ENCODE data around the gene ARHGEF28.

Gene ARHGEF28

DNA sequence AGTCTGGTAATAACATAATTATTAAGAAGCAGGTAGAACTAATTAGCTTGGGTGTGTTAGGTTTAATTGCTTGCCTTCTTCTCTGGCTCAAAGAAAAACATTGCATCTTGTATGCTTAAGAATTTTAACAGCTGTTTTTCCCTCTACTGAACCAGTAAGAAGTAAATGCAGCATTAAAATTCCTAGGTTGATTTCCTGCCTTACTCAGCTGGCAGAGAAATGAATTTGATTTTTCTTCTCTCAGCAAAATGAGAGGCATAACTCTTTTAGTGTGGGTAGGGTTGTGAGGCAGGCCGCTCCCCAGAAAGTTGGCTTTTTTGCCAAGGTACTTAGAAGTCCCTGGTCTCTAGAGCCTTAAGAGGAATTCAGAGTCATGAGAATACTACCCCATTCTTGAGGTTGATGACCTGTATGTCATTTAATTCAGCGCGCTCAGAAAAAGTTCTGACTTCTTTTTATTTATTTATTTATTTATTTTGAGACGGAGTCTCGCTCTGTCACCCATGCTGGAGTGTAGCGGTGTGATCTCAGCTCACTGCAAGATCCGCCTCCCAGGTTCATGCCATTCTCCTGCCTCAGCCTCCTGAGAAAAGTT lies 302.6 kb downstream of the ARHGEF28 start:
- DNase-seq = no peak
- no peak overlapping the region for H3K27ac Mint-ChIP-seq

DNA sequence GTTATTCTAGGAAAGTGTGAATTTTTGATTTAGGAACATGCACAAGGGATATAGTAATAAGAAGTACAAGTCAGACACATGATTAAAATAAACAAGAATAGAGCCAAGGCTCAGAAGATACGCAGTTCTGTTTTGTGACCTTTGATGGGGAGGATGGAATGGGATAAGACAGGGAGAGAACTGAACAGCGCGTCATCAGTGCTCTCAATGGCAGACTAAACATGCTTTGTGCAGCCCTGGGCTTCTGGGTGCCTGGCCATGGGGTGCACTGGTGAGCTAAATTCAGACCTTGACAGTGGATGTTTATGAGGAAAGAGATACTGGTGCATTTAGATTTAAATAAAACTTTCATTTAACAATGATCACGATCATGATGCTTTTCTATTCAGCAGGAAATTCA lies 309.7 kb downstream of the ARHGEF28 start:
- no peak overlapping the region for H3K27ac Mint-ChIP-seq
- no peak overlapping the region for H3K4me3 Mint-ChIP-seq
- H3K4me1 Mint-ChIP-seq (ENCODE audit: low read depth) = no peaks in the 10 kb centered on the region
- DNase-seq = no peak
- no peaks in the 10 kb centered on the region for H3K9me3 Mint-ChIP-seq
- peaks cover 26% of the 10 kb centered on the region for H3K27me3 Mint-ChIP-seq
- H3K36me3 Mint-ChIP-seq (ENCODE audit: low read depth) = no peaks in the 10 kb centered on the region

More for the DNA sequence above, 302.6 kb downstream of the ARHGEF28 start:
- no peaks in the 10 kb centered on the region for H3K4me1 Mint-ChIP-seq (ENCODE audit: low read depth)
- no peak overlapping the region for H3K4me3 Mint-ChIP-seq
- H3K9me3 Mint-ChIP-seq = no peaks in the 10 kb centered on the region
- H3K27me3 Mint-ChIP-seq = peaks cover 19% of the 10 kb centered on the region
- no peaks in the 10 kb centered on the region for H3K36me3 Mint-ChIP-seq (ENCODE audit: low read depth)

DNA sequence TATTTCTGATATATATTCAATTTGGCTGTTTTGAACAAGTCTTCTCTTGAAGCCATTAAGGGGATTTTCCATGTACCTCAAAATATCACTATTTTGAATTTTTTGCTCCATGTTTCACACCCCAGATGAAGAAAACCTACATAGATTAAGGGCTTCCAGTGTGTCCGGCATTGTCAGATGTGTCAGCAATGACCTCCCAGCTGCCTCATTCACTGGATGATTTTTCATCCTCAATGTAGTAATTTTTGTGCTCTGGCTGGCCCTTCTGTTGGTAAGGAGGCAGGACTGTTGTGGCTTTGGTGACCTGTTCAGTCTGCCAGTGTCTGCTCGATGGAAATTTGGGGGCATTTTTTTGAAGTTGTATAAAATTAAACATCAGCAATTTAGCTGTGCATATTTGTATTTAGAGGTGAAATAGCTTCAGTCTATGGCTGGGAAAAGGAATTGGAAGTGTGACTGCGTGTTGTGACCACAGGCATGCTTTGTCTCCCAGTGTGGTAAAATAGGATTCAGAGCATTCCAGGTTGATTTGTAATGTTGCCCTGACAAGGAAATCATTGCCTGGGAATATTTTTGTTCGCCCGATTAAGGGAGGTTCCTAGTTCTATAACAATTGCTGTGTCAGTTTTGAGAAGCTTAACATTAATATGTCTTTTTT lies 312.4 kb downstream of the ARHGEF28 start:
- no peaks in the 10 kb centered on the region for H3K9me3 Mint-ChIP-seq
- no peaks in the 10 kb centered on the region for H3K36me3 Mint-ChIP-seq (ENCODE audit: low read depth)
- no peak overlapping the region for H3K27ac Mint-ChIP-seq
- H3K4me3 Mint-ChIP-seq = no peak overlapping the region
- DNase-seq = no peak
- H3K27me3 Mint-ChIP-seq = peaks cover 40% of the 10 kb centered on the region
- no peaks in the 10 kb centered on the region for H3K4me1 Mint-ChIP-seq (ENCODE audit: low read depth)

DNA sequence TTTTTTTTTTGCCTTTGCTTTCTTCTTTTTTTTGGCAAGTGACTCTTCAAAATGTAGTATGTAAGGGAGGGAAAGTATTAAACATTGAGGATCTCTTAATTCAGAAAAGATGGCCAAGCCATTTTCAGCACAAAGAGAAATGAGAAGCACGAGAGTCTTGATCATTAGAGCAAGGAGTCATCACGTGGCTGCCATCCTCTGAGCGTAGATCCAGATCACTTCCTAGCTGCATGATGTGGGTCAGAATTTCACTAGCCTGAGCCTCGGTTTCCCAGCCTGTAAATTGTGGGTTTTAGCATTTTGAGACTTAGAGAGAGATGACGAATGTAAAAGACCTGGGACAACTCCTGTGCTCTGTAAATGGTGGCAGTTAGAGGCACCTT lies 312.9 kb downstream of the ARHGEF28 start:
- Mint-ChIP-seq H3K4me1 (ENCODE audit: low read depth) (no peaks in the 10 kb centered on the region), H3K9me3 (no peaks in the 10 kb centered on the region), H3K27ac (no peak overlapping the region), H3K4me3 (no peak overlapping the region), H3K27me3 (peaks cover 40% of the 10 kb centered on the region), H3K36me3 (ENCODE audit: low read depth) (no peaks in the 10 kb centered on the region)
- no peak for DNase-seq

DNA sequence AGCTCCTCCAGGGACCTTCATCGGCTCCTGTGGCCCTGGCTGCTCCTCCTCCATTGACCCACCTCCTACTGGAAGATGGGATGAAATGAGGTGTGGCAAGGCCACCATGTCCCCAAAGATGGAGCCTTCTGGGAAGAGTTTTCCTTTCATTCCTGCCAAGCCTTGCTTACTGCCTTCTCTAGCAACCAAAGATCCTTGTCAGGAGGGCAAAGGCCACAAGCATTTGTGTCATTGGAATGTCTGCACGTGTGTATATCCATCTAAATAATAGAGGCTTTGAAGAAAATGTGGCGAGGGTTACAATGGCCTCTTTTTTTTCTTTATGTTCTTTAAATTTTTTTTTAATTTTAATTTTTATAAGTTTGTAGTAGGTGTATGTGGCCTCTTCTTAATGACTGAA lies 313.6 kb downstream of the ARHGEF28 start:
- H3K36me3 Mint-ChIP-seq (ENCODE audit: low read depth) = no peaks in the 10 kb centered on the region
- H3K27ac Mint-ChIP-seq = no peak overlapping the region
- no peak overlapping the region for H3K4me3 Mint-ChIP-seq
- no peaks in the 10 kb centered on the region for H3K4me1 Mint-ChIP-seq (ENCODE audit: low read depth)
- peaks cover 4% of the 10 kb centered on the region for H3K9me3 Mint-ChIP-seq
- no peak for DNase-seq
- H3K27me3 Mint-ChIP-seq = peaks cover 39% of the 10 kb centered on the region

DNA sequence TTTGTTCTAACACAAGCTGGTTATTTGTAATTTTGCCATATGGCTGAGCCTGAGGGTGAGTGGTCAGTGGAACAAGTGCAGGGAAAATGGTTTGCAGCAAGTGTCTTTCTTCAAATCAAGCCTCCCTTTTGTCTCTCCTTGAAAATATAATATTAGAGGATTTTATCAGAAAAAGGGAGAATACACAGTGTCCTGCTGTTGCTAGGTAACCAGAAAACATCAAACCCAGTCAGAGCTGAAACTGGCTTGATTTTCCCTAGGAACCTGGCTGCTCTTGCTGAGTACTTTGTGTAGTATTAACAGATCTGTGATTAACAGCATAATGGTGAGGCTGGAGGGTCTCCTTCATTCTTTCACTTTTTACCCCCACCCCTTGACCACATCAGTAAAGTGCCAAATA lies 314.0 kb downstream of the ARHGEF28 start:
- Mint-ChIP-seq H3K9me3 (peaks cover 8% of the 10 kb centered on the region), H3K36me3 (ENCODE audit: low read depth) (no peaks in the 10 kb centered on the region), H3K27ac (no peak overlapping the region), H3K4me1 (ENCODE audit: low read depth) (no peaks in the 10 kb centered on the region), H3K4me3 (no peak overlapping the region), H3K27me3 (peaks cover 35% of the 10 kb centered on the region)
- DNase-seq = no peak

DNA sequence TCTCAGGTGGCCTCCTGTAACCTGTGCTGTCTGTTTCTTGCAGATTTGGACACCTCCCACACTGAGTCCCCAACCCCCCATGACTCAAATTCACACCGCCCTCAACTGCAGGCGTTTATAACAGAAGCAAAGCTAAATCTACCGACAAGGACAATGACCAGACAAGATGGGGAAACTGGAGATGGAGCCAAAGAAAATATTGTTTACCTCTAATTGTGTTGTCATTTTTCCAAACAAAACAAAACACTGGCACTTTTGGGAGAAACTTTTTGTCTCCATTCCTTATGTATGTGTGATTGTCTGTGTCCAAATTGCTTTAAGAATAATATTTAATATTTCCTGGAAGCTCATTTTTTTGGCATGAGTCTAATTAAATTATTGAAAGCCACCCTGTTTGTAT lies 314.8 kb downstream of the ARHGEF28 start:
- Mint-ChIP-seq H3K36me3 (ENCODE audit: low read depth) (no peaks in the 10 kb centered on the region), H3K9me3 (peaks cover 8% of the 10 kb centered on the region), H3K27me3 (peaks cover 34% of the 10 kb centered on the region), H3K4me3 (no peak overlapping the region), H3K27ac (no peak overlapping the region), H3K4me1 (ENCODE audit: low read depth) (no peaks in the 10 kb centered on the region)
- no peak for DNase-seq

DNA sequence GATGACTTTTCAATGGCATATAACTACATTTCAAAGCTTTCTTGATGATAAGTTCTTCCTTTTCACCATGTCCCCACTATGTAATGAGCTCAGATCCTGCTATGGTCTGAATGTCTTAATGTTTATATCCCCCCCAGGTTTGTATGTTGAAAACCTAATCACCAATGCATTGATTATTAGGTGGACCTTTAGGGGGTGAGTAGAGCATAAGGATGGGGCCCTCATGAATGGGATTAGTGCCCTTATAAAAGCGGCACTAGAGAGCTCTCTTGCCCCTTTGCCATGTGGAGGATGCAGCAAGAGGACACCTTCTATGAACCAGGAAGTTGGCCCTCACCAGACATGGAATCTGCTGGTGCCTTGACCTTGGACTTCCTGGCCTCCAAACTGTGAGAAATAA lies 316.8 kb downstream of the ARHGEF28 start:
- peaks cover 34% of the 10 kb centered on the region for H3K27me3 Mint-ChIP-seq
- H3K4me1 Mint-ChIP-seq (ENCODE audit: low read depth) = no peaks in the 10 kb centered on the region
- no peaks in the 10 kb centered on the region for H3K36me3 Mint-ChIP-seq (ENCODE audit: low read depth)
- no peak overlapping the region for H3K27ac Mint-ChIP-seq
- no peak for DNase-seq
- no peak overlapping the region for H3K4me3 Mint-ChIP-seq
- H3K9me3 Mint-ChIP-seq = peaks cover 8% of the 10 kb centered on the region

DNA sequence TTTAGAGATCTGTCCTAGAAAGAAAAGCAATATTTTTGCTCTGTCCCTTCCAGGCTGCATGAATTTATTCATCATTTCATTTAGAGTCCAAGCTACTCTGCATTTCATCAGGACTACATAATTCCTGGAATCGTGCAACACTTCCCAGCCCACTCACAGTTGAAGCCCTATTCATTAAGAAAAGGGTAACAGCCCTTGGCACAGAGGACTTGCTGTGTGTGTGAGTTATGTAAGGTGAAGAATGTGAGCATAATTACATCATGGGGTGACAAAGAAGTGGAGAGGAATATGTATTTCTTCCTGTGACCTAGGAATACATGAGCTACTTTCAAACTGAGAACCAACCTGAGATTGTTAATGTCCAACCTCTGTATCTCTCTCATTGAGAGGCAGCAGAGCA lies 317.4 kb downstream of the ARHGEF28 start:
- Mint-ChIP-seq H3K4me3 (no peak overlapping the region), H3K27me3 (peaks cover 33% of the 10 kb centered on the region), H3K9me3 (peaks cover 8% of the 10 kb centered on the region), H3K36me3 (ENCODE audit: low read depth) (no peaks in the 10 kb centered on the region), H3K4me1 (ENCODE audit: low read depth) (no peaks in the 10 kb centered on the region), H3K27ac (no peak overlapping the region)
- no peak for DNase-seq

DNA sequence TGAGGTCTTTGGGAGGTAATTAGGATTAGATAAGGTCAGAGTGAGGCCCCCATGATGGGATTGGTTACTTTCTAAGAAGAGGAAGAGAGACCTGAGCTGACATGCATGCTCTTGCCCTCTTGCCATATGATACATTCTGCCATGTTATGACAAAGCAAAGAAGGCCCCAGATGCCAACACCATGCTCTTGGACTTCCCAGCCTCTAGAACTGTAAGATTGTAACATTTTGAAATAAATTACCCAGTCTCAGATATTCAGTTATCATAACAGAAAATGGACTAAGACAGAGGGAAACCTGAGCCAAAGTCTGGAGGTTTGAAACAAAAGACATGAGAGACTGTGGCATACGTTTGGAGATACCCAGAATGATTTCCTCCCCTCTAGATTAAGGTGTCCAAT lies 318.6 kb downstream of the ARHGEF28 start:
- no peak for DNase-seq
- Mint-ChIP-seq H3K4me3 (no peak overlapping the region), H3K36me3 (ENCODE audit: low read depth) (no peaks in the 10 kb centered on the region), H3K9me3 (peaks cover 8% of the 10 kb centered on the region), H3K4me1 (ENCODE audit: low read depth) (no peaks in the 10 kb centered on the region), H3K27me3 (peaks cover 29% of the 10 kb centered on the region), H3K27ac (no peak overlapping the region)

DNA sequence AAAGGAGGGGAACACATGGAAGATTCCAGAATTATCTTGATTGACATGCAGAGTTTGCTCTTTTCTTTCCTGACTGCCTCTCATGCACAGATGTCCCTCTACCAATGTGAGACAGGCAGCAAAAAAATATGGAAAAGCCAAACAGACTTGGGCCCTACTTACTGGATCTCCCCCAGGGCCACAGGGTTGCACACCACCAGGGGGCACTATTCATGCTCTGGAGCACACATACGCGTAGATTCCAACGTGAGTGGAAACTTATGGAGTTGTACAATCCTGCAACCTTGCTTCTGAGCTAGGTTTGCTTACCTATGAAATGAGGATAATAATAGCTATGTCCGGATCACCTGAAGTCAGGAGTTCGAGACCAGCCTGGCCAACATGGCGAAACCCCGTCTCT lies 319.5 kb downstream of the ARHGEF28 start:
- no peak for DNase-seq
- no peaks in the 10 kb centered on the region for H3K36me3 Mint-ChIP-seq (ENCODE audit: low read depth)

DNA sequence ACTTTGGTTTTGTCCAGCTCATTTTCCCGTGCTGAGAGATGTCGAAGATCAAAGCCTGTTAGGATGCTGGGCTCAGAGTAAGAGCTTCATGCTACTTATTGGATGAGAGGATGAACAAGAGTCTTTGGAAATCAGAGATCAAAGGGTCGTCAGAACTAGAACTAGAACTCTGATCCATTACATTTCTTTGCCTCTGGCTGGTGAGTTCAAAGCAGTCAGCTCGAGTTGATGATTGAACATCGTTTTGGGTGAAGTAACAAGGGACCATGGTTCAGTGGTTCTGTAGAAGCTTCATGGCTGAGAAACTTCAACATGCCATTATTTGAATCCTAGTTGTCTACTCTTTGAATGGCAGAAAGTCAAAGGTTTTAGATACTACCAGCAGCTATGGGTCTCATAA lies 320.3 kb downstream of the ARHGEF28 start:
- Mint-ChIP-seq H3K4me3 (no peak overlapping the region), H3K36me3 (ENCODE audit: low read depth) (no peaks in the 10 kb centered on the region), H3K27ac (no peak overlapping the region), H3K27me3 (peaks cover 18% of the 10 kb centered on the region), H3K4me1 (ENCODE audit: low read depth) (no peaks in the 10 kb centered on the region), H3K9me3 (peaks cover 8% of the 10 kb centered on the region)
- DNase-seq = no peak

More for the DNA sequence above, 319.5 kb downstream of the ARHGEF28 start:
- Mint-ChIP-seq H3K4me3 (no peak overlapping the region), H3K27me3 (peaks cover 24% of the 10 kb centered on the region), H3K9me3 (peaks cover 8% of the 10 kb centered on the region), H3K27ac (no peak overlapping the region), H3K4me1 (ENCODE audit: low read depth) (no peaks in the 10 kb centered on the region)

DNA sequence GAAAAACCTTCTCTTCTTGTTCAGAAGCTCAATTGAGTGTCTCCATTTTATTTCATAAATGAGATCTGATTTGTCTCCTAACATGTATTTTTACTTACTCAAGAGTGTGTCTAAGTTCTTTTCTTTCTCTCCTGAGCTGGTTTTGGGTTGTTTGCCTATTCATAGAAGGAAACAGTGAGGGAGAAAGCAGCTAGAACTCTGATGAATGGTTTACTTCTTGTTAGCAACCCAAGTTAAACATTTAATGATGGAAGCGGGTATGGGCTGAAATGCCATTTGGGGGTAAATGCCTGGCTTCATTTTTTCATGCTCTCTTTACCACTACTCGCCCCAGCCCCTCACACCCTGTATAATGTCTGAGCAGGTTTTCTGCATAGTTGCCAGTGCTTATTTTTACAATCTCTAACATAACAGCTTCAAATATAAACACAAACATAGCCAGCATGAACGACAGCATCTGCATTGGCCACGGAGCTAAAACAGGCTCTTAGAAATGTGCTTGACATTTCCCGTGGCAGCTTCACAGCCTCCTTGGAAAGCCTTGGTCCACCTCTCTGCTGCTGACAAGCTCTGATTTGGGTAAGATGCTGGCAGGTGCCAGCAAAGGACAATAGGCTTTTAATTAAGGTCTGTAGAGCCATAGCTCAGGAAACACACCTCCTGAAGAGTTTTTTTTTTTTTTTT lies 321.1 kb downstream of the ARHGEF28 start:
- Mint-ChIP-seq H3K36me3 (ENCODE audit: low read depth) (no peaks in the 10 kb centered on the region), H3K27ac (no peak overlapping the region), H3K4me1 (ENCODE audit: low read depth) (no peaks in the 10 kb centered on the region), H3K9me3 (peaks cover 8% of the 10 kb centered on the region), H3K27me3 (peaks cover 13% of the 10 kb centered on the region), H3K4me3 (no peak overlapping the region)
- DNase-seq = no peak

DNA sequence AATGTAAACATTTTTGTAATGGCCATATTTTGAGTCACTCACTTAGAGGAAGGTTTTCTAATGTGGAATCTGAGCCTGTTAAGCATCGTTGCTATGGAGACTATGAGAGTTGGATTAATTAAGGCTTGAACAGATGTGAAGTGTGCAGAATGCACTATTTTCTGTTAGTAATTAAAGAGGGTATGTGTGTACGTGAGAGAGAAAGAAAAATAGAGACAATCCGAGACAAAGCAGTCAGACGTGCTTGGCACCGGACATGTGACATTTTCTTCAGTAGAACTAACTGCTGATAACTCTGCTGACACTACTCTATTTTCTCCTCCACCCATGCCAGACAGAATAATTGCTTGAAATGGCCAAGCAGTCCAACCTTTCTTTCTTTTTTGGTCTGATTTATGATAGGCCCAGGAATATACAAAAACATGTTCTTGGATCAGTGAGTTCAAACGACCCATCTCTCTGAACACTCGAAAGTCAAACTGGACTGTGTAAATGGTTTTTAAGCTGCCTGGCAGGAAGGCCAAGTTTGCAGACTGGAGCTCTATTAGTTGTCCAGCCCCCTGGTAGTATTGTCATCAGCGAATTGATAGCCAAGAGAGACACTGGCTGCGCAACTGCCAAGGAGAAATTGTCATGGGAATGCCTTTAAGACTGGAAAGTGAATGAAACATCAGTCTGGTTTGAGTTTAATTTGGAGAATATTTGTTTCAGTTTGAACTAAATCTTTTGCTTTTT lies 322.1 kb downstream of the ARHGEF28 start:
- H3K27me3 Mint-ChIP-seq = peaks cover 8% of the 10 kb centered on the region
- H3K27ac Mint-ChIP-seq = no peak overlapping the region

DNA sequence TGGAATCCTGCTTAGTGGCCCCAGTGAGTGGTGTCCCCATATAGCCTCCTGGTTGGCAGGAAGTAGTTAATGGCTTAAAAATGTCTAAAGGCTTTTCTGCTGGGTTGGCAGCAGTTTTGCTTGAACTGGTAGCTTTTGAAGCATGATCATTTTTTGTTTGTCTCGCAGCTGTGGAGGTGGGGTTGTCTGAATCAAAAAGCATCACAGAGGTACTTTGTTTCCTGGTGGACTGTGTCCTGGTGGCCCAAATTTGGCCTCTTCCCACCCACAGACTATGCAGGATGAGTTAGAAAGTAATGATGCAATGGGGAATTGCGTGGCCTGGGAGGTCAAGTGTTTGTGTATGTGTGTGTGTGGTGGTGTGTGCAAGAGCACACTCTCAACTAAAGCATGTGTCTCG lies 322.7 kb downstream of the ARHGEF28 start:
- Mint-ChIP-seq H3K4me3 (no peak overlapping the region), H3K27ac (no peak overlapping the region), H3K27me3 (peaks cover 8% of the 10 kb centered on the region), H3K9me3 (peaks cover 8% of the 10 kb centered on the region), H3K4me1 (ENCODE audit: low read depth) (no peaks in the 10 kb centered on the region), H3K36me3 (ENCODE audit: low read depth) (no peaks in the 10 kb centered on the region)
- DNase-seq = no peak

More for the DNA sequence above, 322.1 kb downstream of the ARHGEF28 start:
- Mint-ChIP-seq H3K36me3 (ENCODE audit: low read depth) (no peaks in the 10 kb centered on the region), H3K4me1 (ENCODE audit: low read depth) (no peaks in the 10 kb centered on the region), H3K4me3 (no peak overlapping the region), H3K9me3 (peaks cover 8% of the 10 kb centered on the region)
- DNase-seq = no peak

Measured in activated T-cell treated with anti-CD3 and anti-CD28 coated beads, Interleukin-2, amount 50 U/mL, for 24 hours (primary cell).